HEK293T (cell line): ENCODE data around the gene HUS1B.

Experiments
- CTCF ChIA-PET: fragments of 350-600 bp; formaldehyde crosslinking; extraction: SDS; loops from one replicate; lab custom pipeline; 2021; ENCODE audit warnings: antibody characterized with exemption, inconsistent platforms; lab: Yijun Ruan, JAX
- POLR2A ChIA-PET: fragments of 350-600 bp; formaldehyde crosslinking; extraction: SDS; loops from one replicate; lab custom pipeline; 2020; ENCODE audit warnings: antibody characterized with exemption, inconsistent platforms; lab: Yijun Ruan, JAX
- DNase-seq: peaks from one replicate; pipeline ENCODE4 v3.0.0; 2012; ENCODE audit warnings: mixed read lengths; ENCODE audit errors: extremely low spot score
- ARNT ChIP-seq: fragments of 450-650 bp; IDR thresholded peaks from 2 replicates; pipeline ENCODE4 v1.6.1; 2017; ENCODE audit warnings: mild to moderate bottlenecking
- BHLHE40 ChIP-seq: fragments of 450-650 bp; IDR thresholded peaks from 2 replicates; pipeline ENCODE4 v1.6.1; 2016; ENCODE audit warnings: mild to moderate bottlenecking, moderate library complexity, borderline replicate concordance
- ELF4 ChIP-seq: fragments of 450-650 bp; IDR thresholded peaks from 2 replicates; pipeline ENCODE4 v1.6.1; 2017; ENCODE audit warnings: antibody characterized with exemption
- FOXA1 ChIP-seq: fragments of 450-650 bp; IDR thresholded peaks from 2 replicates; pipeline ENCODE4 v1.6.1; 2016; ENCODE audit warnings: mild to moderate bottlenecking
- FOXM1 ChIP-seq: fragments of 450-650 bp; IDR thresholded peaks from 2 replicates; pipeline ENCODE4 v1.6.1; 2017; ENCODE audit warnings: mild to moderate bottlenecking, borderline replicate concordance
- HDGF ChIP-seq: fragments of 450-650 bp; IDR thresholded peaks from 2 replicates; pipeline ENCODE4 v1.6.1; 2017; ENCODE audit warnings: antibody characterized with exemption, borderline replicate concordance
- LEF1 ChIP-seq: fragments of 450-650 bp; IDR thresholded peaks from 2 replicates; pipeline ENCODE4 v1.6.1; 2017; ENCODE audit warnings: mild to moderate bottlenecking, borderline replicate concordance
- NFRKB ChIP-seq: fragments of 450-650 bp; IDR thresholded peaks from 2 replicates; pipeline ENCODE4 v1.6.1; 2016; ENCODE audit warnings: mild to moderate bottlenecking, moderate library complexity
- PKNOX1 ChIP-seq: fragments of 450-650 bp; IDR thresholded peaks from 2 replicates; pipeline ENCODE4 v1.6.1; 2016
- SP1 ChIP-seq: fragments of 450-650 bp; IDR thresholded peaks from 2 replicates; pipeline ENCODE4 v1.6.1; 2017
- SUZ12 ChIP-seq: fragments of 450-650 bp; IDR thresholded peaks from 2 replicates; pipeline ENCODE4 v1.6.1; 2016; ENCODE audit warnings: mild to moderate bottlenecking
- TARDBP ChIP-seq: fragments of 450-650 bp; IDR thresholded peaks from 2 replicates; pipeline ENCODE4 v1.6.1; 2016
- ZNF384 ChIP-seq: fragments of 450-650 bp; IDR thresholded peaks from 2 replicates; pipeline ENCODE4 v1.6.1; 2016

The HUS1B gene

GRCh38 chr6:610882-611281 is 46.0 kb downstream of the HUS1B start:
- CTCF ChIA-PET = no interaction called here
- DNase-seq = no peak
- POLR2A ChIA-PET = no interaction called here
- TF ChIP-seq FOXA1 (no peak), NFRKB (no peak), PKNOX1 (no peak), SUZ12 (no peak), BHLHE40 (no peak), LEF1 (no peak), ARNT (no peak), SP1 (no peak), FOXM1 (no peak)

- no peak for TF ChIP-seq TARDBP
- no peak for TF ChIP-seq ZNF384
- TF ChIP-seq ELF4 = no peak
- TF ChIP-seq SP1 = no peak
- TF ChIP-seq SUZ12 = no peak
- no peak for TF ChIP-seq NFRKB
- TF ChIP-seq LEF1 = no peak
- ChIA-PET CTCF (no interaction called here), POLR2A (no interaction called here)
- DNase-seq = no peak
Observed at GRCh38 chr6:609905-610304, 47.0 kb downstream of the HUS1B start.

GRCh38 chr6:606829-607379 is 50.0 kb downstream of the HUS1B start:
- DNase-seq = no peak
- TF ChIP-seq NFRKB (no peak), HDGF (no peak), LEF1 (no peak)
- CTCF ChIA-PET = no interaction called here
- POLR2A ChIA-PET = no interaction called here
